Astrocyte (in vitro differentiated cells and primary cell): ENCODE data around the gene MRPS2. TPM values are rescaled to one million over a fixed set of nuclear protein-coding genes. Genes with fewer than 3 reads are reported as not detected.
A peak's percentile ranks its signal among the peaks of the same experiment; 100 is the strongest.

ENCODE experiments used
- DNase-seq: peaks from one replicate; pipeline ENCODE4 v3.0.0-alpha.2; 2010; ENCODE audit warnings: low read depth
- FAIRE-seq: peaks from 2 replicates; lab custom pipeline; 2011; peaks lifted over from hg19 to GRCh38; lab: Jason Lieb, UNC
- H2AFZ ChIP-seq: 2 replicates; pipeline ENCODE4 v1.6.0; 2012; ENCODE audit warnings: low read depth, low read length, inconsistent platforms
- H3K27ac ChIP-seq: 2 replicates; pipeline ENCODE4 v1.5.1; 2011; ENCODE audit warnings: low read depth, low read length, inconsistent platforms
- H3K27me3 ChIP-seq: 2 replicates; pipeline ENCODE4 v1.6.0; 2011; ENCODE audit warnings: low read length, inconsistent platforms; ENCODE audit not compliant: insufficient read depth
- H3K36me3 ChIP-seq: 2 replicates; pipeline ENCODE4 v1.5.1; 2011; ENCODE audit warnings: low read length, inconsistent platforms; ENCODE audit not compliant: insufficient read depth
- H3K4me1 ChIP-seq: 2 replicates; pipeline ENCODE4 v1.5.1; 2011; ENCODE audit warnings: low read length, inconsistent platforms; ENCODE audit not compliant: insufficient read depth
- H3K4me2 ChIP-seq: 2 replicates; pipeline ENCODE4 v1.6.0; 2012; ENCODE audit warnings: low read length, inconsistent platforms
- H3K4me3 ChIP-seq: 2 replicates; pipeline ENCODE4 v1.5.1; 2011; ENCODE audit warnings: low read depth, mild to moderate bottlenecking, low read length, inconsistent platforms; ENCODE audit not compliant: insufficient read depth
- H3K79me2 ChIP-seq: 2 replicates; pipeline ENCODE4 v1.6.0; 2012; ENCODE audit warnings: mild to moderate bottlenecking, low read length, inconsistent platforms; ENCODE audit not compliant: insufficient read depth
- H3K9ac ChIP-seq: 2 replicates; pipeline ENCODE4 v1.6.0; 2012; ENCODE audit warnings: mild to moderate bottlenecking, low read length, inconsistent platforms
- H3K9me3 ChIP-seq: 2 replicates; pipeline ENCODE4 v1.5.1; 2012; ENCODE audit warnings: low read depth, mild to moderate bottlenecking, low read length, inconsistent platforms; ENCODE audit not compliant: insufficient read depth
- H4K20me1 ChIP-seq: 2 replicates; pipeline ENCODE4 v1.6.0; 2012; ENCODE audit warnings: low read length, inconsistent platforms; ENCODE audit not compliant: insufficient read depth
- H3K27ac Mint-ChIP-seq: one replicate; pipeline ENCODE4 v1.8.0; 2021; ENCODE audit warnings: mild to moderate bottlenecking, mixed read lengths; ENCODE audit not compliant: unreplicated experiment
- H3K27me3 Mint-ChIP-seq: one replicate; pipeline ENCODE4 v1.8.0; 2021; ENCODE audit warnings: low read depth, mixed read lengths; ENCODE audit not compliant: unreplicated experiment
- H3K36me3 Mint-ChIP-seq: one replicate; pipeline ENCODE4 v1.8.0; 2021; ENCODE audit warnings: low read depth, mixed read lengths; ENCODE audit not compliant: unreplicated experiment
- H3K4me1 Mint-ChIP-seq: one replicate; pipeline ENCODE4 v1.8.0; 2021; ENCODE audit warnings: low read depth, mixed read lengths; ENCODE audit not compliant: unreplicated experiment
- H3K4me3 Mint-ChIP-seq: one replicate; pipeline ENCODE4 v1.8.0; 2021; ENCODE audit warnings: mild to moderate bottlenecking, moderate library complexity, mixed read lengths; ENCODE audit not compliant: unreplicated experiment
- H3K9me3 Mint-ChIP-seq: one replicate; pipeline ENCODE4 v1.8.0; 2021; ENCODE audit warnings: mild to moderate bottlenecking, mixed read lengths; ENCODE audit not compliant: unreplicated experiment
- EZH2 ChIP-seq: IDR thresholded peaks from 2 replicates; pipeline ENCODE4 v1.6.1; 2012; ENCODE audit warnings: mild to moderate bottlenecking, low read length, inconsistent platforms; ENCODE audit not compliant: insufficient read depth
- total RNA-seq: library from RNA; stranded (reverse); gene quantifications from 2 replicates; pipeline ENCODE4 v1.2.1, GENCODE V29; 2021
- TF ChIP-seq, protein P1 (sequence below): IDR thresholded peaks from 2 replicates; pipeline ENCODE4 v1.5.1; 2011; ENCODE audit warnings: low read depth, mild to moderate bottlenecking, inconsistent platforms, low read length, moderate library complexity; ENCODE audit not compliant: insufficient read depth

MRPS2 gene
- total RNA-seq, 1 donor from 2014 or later, result 38.6 TPM

DNA sequence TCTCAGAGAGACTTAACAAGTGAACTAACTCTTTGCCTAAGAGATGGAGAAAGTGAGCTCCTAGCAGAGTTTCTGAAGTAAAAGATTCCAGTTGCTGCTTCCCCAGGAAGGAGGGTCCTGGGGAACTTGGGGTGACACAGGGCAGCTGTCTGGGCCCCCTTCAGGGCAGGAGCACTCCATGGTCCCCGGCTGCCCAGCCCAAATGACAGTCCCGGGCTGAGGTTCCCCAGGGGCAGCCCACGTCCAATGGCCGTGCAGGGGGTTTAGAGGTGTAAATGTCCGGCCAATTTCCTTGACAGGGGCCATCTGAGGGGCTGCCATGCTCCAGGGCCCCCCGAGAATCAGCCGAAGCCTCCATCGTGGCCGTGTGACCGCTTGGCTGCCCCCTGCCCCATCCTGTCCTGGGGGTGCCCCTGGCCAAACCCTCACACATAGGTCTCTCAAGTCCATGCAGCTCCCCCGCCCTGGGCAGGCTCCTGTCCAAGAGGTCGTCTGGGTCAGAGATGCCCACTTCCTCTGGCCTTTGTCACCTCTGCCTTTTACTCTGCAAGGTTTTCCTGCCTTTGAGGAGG, 26.4 kb upstream of the MRPS2 start:
- DNase-seq (no peak), FAIRE-seq (no peak)
- Histone ChIP-seq H3K27me3 (no peaks in the 10 kb centered on the region), H2AFZ (no peak overlapping the region), H3K27ac (no peak overlapping the region), H3K4me3 (no peak overlapping the region), H3K4me2 (no peak overlapping the region), H3K79me2 (no peaks in the 10 kb centered on the region), H3K9me3 (no peaks in the 10 kb centered on the region), H3K36me3 (no peaks in the 10 kb centered on the region), H4K20me1 (peaks cover 7% of the 10 kb centered on the region), H3K9ac (no peak overlapping the region), H3K4me1 (no peaks in the 10 kb centered on the region)
- Mint-ChIP-seq H3K27ac (no peak overlapping the region), H3K4me3 (no peak overlapping the region), H3K9me3 (no peaks in the 10 kb centered on the region), H3K27me3 (peaks cover 9% of the 10 kb centered on the region), H3K36me3 (peaks cover 6% of the 10 kb centered on the region), H3K4me1 (peaks cover 1% of the 10 kb centered on the region)
- TF ChIP-seq, protein P1, sequence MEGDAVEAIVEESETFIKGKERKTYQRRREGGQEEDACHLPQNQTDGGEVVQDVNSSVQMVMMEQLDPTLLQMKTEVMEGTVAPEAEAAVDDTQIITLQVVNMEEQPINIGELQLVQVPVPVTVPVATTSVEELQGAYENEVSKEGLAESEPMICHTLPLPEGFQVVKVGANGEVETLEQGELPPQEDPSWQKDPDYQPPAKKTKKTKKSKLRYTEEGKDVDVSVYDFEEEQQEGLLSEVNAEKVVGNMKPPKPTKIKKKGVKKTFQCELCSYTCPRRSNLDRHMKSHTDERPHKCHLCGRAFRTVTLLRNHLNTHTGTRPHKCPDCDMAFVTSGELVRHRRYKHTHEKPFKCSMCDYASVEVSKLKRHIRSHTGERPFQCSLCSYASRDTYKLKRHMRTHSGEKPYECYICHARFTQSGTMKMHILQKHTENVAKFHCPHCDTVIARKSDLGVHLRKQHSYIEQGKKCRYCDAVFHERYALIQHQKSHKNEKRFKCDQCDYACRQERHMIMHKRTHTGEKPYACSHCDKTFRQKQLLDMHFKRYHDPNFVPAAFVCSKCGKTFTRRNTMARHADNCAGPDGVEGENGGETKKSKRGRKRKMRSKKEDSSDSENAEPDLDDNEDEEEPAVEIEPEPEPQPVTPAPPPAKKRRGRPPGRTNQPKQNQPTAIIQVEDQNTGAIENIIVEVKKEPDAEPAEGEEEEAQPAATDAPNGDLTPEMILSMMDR, result no peak
- TF ChIP-seq EZH2, result no peak

DNA sequence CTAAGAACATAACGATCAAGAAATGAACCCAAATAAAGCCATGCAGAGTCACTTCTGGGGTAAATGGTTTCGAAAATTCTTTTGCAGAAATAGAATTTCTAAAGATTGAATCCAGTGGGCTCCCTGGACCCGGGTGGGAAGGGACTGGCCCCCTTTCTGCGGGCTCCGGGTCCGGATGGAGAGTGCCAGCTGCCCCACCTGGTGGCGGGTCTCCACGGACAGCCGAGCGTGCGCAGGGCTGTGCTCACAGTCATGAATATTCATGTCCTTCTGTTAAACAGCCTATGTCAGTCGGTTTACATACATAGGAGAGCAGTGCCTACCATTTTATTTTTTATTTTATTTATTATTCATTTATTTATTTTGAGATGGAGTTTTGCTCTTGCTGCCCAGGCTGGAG, 25.6 kb upstream of the MRPS2 start:
- H3K9me3 ChIP-seq, result no peaks in the 10 kb centered on the region
- H3K4me2 ChIP-seq, result no peak overlapping the region
- DNase-seq, result no peak
- H2AFZ ChIP-seq, result no peak overlapping the region
- no peak overlapping the region for H3K4me3 ChIP-seq
- peaks cover 9% of the 10 kb centered on the region for H3K27me3 Mint-ChIP-seq
- no peaks in the 10 kb centered on the region for H3K36me3 ChIP-seq
- no peak overlapping the region for H3K4me3 Mint-ChIP-seq
- H3K4me1 Mint-ChIP-seq, result no peaks in the 10 kb centered on the region
- no peak for FAIRE-seq
- TF ChIP-seq EZH2, result no peak
- TF ChIP-seq, protein P1, result peak; percentile 20
- no peaks in the 10 kb centered on the region for H3K27me3 ChIP-seq
- H3K79me2 ChIP-seq, result no peaks in the 10 kb centered on the region
- no peak overlapping the region for H3K27ac ChIP-seq
- no peaks in the 10 kb centered on the region for H3K4me1 ChIP-seq
- H3K9me3 Mint-ChIP-seq, result no peaks in the 10 kb centered on the region
- no peak overlapping the region for H3K27ac Mint-ChIP-seq
- H3K36me3 Mint-ChIP-seq, result peaks cover 6% of the 10 kb centered on the region
- no peak overlapping the region for H3K9ac ChIP-seq
- H4K20me1 ChIP-seq, result peaks cover 7% of the 10 kb centered on the region

DNA sequence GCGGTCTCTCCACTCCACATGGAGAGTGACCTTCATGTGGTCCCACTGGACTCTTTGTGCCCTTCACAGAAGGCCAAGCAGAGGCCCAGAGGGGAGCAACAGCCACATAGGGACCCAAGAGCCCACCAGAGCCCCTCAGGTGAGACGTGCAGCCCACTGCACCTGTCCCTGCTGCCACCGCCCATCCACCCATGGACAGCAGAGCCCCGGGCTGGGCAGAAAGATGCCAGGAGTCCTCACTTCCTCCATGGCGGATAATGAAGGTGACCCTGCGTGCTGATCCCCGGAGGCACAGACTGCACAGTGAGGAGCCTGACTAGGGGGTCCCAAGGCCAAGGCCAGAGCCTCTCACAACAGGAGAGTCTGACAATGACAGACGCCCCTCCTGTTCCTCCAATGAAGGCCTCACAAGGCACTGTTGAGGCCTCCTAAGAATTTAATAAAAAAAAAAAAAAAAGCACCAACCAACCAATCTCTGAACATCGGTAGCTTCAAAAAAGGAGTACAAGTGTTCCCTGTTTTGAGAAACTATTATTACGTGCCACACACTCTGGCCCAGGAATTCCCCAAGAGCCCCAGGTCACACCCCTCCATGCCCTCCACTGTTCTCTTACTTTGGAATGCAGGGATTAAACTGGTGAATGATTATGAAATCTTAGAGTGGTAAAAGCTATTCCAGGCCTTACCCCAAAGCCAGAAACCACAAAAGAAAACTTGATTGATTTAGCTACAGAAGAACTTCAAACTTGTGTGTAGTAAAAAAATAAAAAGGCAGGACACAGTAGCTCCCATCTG, 23.7 kb upstream of the MRPS2 start:
- Histone ChIP-seq H3K9ac (no peak overlapping the region), H2AFZ (no peak overlapping the region), H3K36me3 (no peaks in the 10 kb centered on the region), H3K4me3 (no peak overlapping the region), H3K4me1 (no peaks in the 10 kb centered on the region), H3K27ac (no peak overlapping the region), H3K4me2 (no peak overlapping the region), H3K9me3 (no peaks in the 10 kb centered on the region), H3K27me3 (no peaks in the 10 kb centered on the region), H4K20me1 (peaks cover 8% of the 10 kb centered on the region), H3K79me2 (no peaks in the 10 kb centered on the region)
- peaks cover 6% of the 10 kb centered on the region for H3K27me3 Mint-ChIP-seq
- no peak overlapping the region for H3K27ac Mint-ChIP-seq
- H3K4me1 Mint-ChIP-seq, result no peaks in the 10 kb centered on the region
- H3K36me3 Mint-ChIP-seq, result no peaks in the 10 kb centered on the region
- DNase-seq, result peak; percentile 41
- H3K4me3 Mint-ChIP-seq, result peak overlapping the region; percentile 8
- no peaks in the 10 kb centered on the region for H3K9me3 Mint-ChIP-seq
- no peak for FAIRE-seq
- no peak for TF ChIP-seq EZH2
- TF ChIP-seq, protein P1, result no peak
